ENCODE results near the gene DBX2.
"Not testable (repeated sequence)": the region's sequence is repeated elsewhere in the genome, so short reads cannot be mapped to it uniquely, and the experiment has no call there.

DBX2 gene

GRCh38 chr12:45008211-45008610 lies 42.7 kb downstream of the DBX2 start:
- no peak for DNase-seq

DNA sequence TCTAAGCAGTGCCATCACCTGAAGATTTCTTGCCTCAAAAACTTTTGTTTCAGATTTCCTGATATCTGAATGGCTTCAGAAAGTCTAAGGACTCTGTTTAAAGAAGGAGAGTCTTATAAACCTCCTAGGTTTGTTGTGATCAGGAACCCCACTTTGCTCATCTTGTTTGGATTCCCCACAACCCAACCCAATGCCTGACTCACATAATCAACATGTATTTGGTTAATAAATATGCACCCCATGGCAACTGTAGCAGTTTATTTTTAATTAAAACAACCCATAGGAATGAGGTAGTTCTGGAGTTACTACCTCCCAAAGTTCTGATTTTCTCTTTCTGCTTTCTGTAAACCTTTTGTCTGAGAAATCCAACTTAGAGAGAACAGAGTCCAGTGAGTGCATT lies 51.5 kb downstream of the DBX2 start:
- no peak for DNase-seq

- DNase-seq: no peak
Measured at GRCh38 chr12:44993161-44993560, 57.7 kb downstream of the DBX2 start.

DNA sequence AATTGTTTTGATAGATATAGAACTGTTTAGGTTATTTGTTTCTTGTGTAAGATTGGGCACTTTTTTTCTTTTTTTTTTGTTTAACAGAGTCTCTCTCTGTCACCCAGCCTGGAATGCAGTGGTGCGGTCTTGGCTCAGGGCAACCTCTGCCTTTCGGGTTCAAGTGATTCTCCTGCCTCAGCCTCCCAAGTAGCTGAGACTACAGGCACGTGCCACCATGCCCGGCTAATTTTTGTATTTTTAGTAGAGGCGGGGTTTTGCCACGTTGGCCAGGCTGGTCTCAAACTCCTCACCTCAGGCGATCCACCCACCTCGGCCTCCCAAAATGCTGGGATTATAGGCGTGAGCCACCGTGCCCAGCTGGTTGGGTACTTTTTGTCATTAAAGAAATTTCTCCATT lies 66.0 kb downstream of the DBX2 start:
- DNase-seq: not testable (repeated sequence)

DNA sequence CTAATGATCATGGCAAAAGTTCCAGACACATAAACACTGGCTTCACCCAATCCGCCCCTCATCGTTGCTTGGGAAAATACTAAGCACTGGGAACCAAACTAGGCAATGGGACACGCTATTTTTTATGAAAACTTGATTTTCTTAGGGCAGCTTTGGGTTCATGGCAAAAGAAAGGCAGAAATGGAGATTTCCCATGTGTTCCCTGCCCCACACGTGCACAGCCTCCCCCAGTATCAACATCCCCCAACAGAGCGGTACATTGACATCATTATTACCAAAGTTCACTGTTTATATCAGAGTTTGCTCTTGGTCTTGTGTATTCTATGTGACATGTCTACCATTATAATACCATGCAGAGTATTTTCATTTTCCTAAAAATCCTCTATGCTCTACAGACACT lies 71.0 kb downstream of the DBX2 start:
- DNase-seq: no peak

DNA sequence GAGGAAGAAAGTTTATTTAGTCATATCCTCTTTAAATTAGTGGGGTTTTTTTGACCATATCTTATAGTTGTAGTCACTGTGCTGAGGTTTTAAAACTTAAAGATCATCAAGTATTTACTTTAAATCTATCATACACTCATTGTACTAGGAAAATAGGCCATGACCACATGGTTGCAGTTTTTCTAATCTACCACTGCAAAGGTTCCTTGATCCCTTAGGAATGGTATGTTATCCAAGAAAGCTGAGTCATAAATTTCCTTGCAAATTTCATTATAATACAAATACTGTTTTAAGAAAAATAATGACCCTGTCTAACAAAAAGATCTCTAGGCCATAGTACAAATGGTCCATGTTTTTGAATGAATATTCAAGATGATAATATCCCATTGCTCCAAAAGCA lies 74.7 kb downstream of the DBX2 start:
- DNase-seq: no peak

DNA sequence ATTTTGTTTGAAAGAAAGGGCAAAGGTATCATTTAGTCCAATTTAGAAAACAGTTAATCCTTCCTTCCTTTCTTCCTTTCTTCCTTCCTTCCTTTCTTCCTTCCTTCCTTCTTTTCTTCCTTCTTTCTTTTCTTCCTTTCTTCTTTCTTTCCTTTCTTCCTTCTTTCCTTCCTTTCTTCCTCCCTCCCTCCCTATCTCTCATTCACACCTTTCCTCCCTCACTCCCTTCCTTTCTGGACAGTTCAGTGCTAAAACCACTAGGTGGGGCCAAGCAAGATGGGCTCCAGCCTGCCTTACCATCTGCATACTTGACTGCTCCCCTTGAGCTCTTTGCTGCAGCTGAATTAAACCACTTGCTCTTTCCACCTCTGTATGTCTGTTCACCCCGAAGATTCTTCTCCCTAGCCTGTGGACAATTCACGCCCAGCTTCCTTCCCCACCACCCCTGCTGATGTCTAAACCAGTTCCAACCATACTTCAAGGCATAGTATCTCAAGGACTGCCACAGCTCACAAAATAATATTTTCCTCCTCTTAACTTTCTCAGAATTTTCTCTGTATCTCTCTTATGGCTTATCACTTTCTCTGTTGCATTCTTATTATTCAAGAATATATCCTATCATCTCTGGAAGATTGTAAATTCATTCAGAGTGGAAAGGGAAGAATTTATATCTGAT lies 78.0 kb downstream of the DBX2 start:
- no peak for DNase-seq

- DNase-seq: no peak
Measured at GRCh38 chr12:44968965-44969364, 81.9 kb downstream of the DBX2 start.

All from stimulated activated CD8-positive, alpha-beta memory T cell treated with anti-CD3 and anti-CD28 coated beads, Interleukin-4, amount 100 ng/mL, for 48 hours (primary cell).